Measurements from ENCODE around the gene DPH1.

- no peak for TF ChIP-seq POLR2A (IDR thresholded peaks at IDR 0.05; ENCODE audit: extremely low read depth, insufficient read length)
- no peak for TF ChIP-seq CTCF (IDR thresholded peaks at IDR 0.05; ENCODE audit: low read depth, low read length)
- no peak for TF ChIP-seq MYC (IDR thresholded peaks at IDR 0.05; ENCODE audit: low read depth, low read length)
These were observed 25.5 kb upstream of the DPH1 start for GRCh38 chr17:2004435-2004952.
